B cell (primary cell): ENCODE results near the gene DEDD2.

Experiments
- EZH2 ChIP-seq: IDR thresholded peaks from 2 replicates; pipeline ENCODE4 v1.6.1; 2012; ENCODE audit warnings: borderline replicate concordance, low read depth, mild to moderate bottlenecking, moderate library complexity, low read length; ENCODE audit not compliant: insufficient read depth, poor library complexity, severe bottlenecking
- TF ChIP-seq, protein P1 (sequence below): fragments of 200-600 bp; IDR thresholded peaks from one replicate; pipeline ENCODE4 v1.8.0; 2022; ENCODE audit warnings: antibody characterized with exemption, mild to moderate bottlenecking

GRCh38 chr19:42189133-42189532, 28.3 kb downstream of the DEDD2 start:
- TF ChIP-seq, protein P1, sequence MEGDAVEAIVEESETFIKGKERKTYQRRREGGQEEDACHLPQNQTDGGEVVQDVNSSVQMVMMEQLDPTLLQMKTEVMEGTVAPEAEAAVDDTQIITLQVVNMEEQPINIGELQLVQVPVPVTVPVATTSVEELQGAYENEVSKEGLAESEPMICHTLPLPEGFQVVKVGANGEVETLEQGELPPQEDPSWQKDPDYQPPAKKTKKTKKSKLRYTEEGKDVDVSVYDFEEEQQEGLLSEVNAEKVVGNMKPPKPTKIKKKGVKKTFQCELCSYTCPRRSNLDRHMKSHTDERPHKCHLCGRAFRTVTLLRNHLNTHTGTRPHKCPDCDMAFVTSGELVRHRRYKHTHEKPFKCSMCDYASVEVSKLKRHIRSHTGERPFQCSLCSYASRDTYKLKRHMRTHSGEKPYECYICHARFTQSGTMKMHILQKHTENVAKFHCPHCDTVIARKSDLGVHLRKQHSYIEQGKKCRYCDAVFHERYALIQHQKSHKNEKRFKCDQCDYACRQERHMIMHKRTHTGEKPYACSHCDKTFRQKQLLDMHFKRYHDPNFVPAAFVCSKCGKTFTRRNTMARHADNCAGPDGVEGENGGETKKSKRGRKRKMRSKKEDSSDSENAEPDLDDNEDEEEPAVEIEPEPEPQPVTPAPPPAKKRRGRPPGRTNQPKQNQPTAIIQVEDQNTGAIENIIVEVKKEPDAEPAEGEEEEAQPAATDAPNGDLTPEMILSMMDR, result no peak
- TF ChIP-seq EZH2, result no peak
